Fibroblast of lung (primary cell): ENCODE data around the gene HRAS. TPM values are rescaled to one million over a fixed set of nuclear protein-coding genes. Genes with fewer than 3 reads are reported as not detected.
A peak's percentile ranks its signal among the peaks of the same experiment; 100 is the strongest.

Experiments used
- DNase-seq, 2 donors: peaks; one replicate each; pipeline versions ENCODE4 v3.0.0 to v3.0.0-alpha.2; 2010; ENCODE audit warnings: low read depth in 2 of 2
- H2AFZ ChIP-seq: 2 replicates; pipeline ENCODE4 v1.5.1; 2012; ENCODE audit warnings: low read length, control low read depth, inconsistent platforms
- H3K27ac ChIP-seq: 2 replicates; pipeline ENCODE4 v1.5.1; 2011; ENCODE audit warnings: low read length, control low read depth; ENCODE audit not compliant: insufficient read depth
- H3K27me3 ChIP-seq: 2 replicates; pipeline ENCODE4 v1.5.1; 2011; ENCODE audit warnings: mild to moderate bottlenecking, low read length; ENCODE audit not compliant: control insufficient read depth, insufficient read depth
- H3K36me3 ChIP-seq: 2 replicates; pipeline ENCODE4 v1.5.1; 2011; ENCODE audit warnings: low read length; ENCODE audit not compliant: control insufficient read depth, insufficient read depth
- H3K4me1 ChIP-seq: 2 replicates; pipeline ENCODE4 v1.5.1; 2011; ENCODE audit warnings: low read length; ENCODE audit not compliant: control insufficient read depth, insufficient read depth; ENCODE audit errors: extremely low read depth
- H3K4me2 ChIP-seq: 2 replicates; pipeline ENCODE4 v1.5.1; 2011; ENCODE audit warnings: low read length, control low read depth; ENCODE audit not compliant: insufficient read depth; ENCODE audit errors: extremely low read depth
- H3K4me3 ChIP-seq, 4 experiments: fragments of 200-600 bp in 1 of 4; sonication (generic) in 1 of 4; replicated peaks in 1 of 4; 2 replicates each; pipeline ENCODE4 v1.5.1; 2011 to 2016; ENCODE audit warnings: low read length in 4 of 4, low read depth in 3 of 4, mild to moderate bottlenecking in 3 of 4, control low read depth in 2 of 4, inconsistent platforms in 1 of 4, mixed read lengths in 1 of 4; ENCODE audit not compliant: insufficient read depth in 1 of 4; ENCODE audit errors: control extremely low read depth in 1 of 4
- H3K79me2 ChIP-seq: 2 replicates; pipeline ENCODE4 v1.5.1; 2012; ENCODE audit warnings: mild to moderate bottlenecking, low read length, inconsistent platforms; ENCODE audit not compliant: control insufficient read depth, insufficient read depth
- H3K9ac ChIP-seq: 2 replicates; pipeline ENCODE4 v1.5.1; 2011; ENCODE audit warnings: mild to moderate bottlenecking, low read length, control low read depth; ENCODE audit not compliant: insufficient read depth
- H3K9me3 ChIP-seq: 2 replicates; pipeline ENCODE4 v1.5.1; 2012; ENCODE audit warnings: low read depth, low read length; ENCODE audit not compliant: control insufficient read depth, insufficient read depth
- H4K20me1 ChIP-seq: 2 replicates; pipeline ENCODE4 v1.5.1; 2011; ENCODE audit warnings: low read length; ENCODE audit not compliant: control insufficient read depth, insufficient read depth; ENCODE audit errors: extremely low read depth
- CTCF ChIP-seq, 2 donors: IDR thresholded peaks in 1 of 2; conservative IDR thresholded peaks in 1 of 2; 1 replicate in 1 of 2; 2 replicates in 1 of 2; pipeline ENCODE4 v1.5.1; 2011 to 2012; ENCODE audit warnings: low read length in 2 of 2, control low read depth in 1 of 2, inconsistent platforms in 1 of 2, low read depth in 1 of 2, mild to moderate bottlenecking in 1 of 2
- EZH2 ChIP-seq: IDR thresholded peaks from 2 replicates; pipeline ENCODE4 v1.5.1; 2012; ENCODE audit warnings: low read length, control low read depth, mild to moderate bottlenecking; ENCODE audit errors: missing control alignments
- polyA plus RNA-seq, 2 donors: library from polyadenylated mRNA; depleted of rRNA in 1 of 2; stranded (reverse) in 1 of 2; unstranded in 1 of 2; fragments of >200 nt; gene quantifications; 2 replicates each; pipeline ENCODE4 v1.2.1, GENCODE V29; 2011 to 2012; ENCODE audit warnings: missing spikeins in 1 of 2
- total RNA-seq: library from RNA; depleted of rRNA; stranded (reverse); fragments of >200 nt; gene quantifications from 2 replicates; pipeline ENCODE4 v1.2.1, GENCODE V29; 2014

The HRAS gene
- total and polyA plus RNA-seq, 2 donors (not counting 1 experiment from before 2014, with no cell fraction given), result 51.7 to 58.5 TPM

GRCh38 chr11:573146-573759 is 37.9 kb upstream of the HRAS start:
- H3K9me3 ChIP-seq, result no peaks in the 10 kb centered on the region
- peaks cover 2% of the 10 kb centered on the region for H3K4me1 ChIP-seq
- DNase-seq, result no peak
- H4K20me1 ChIP-seq, result no peaks in the 10 kb centered on the region
- no peak overlapping the region for H3K27ac ChIP-seq
- H3K27me3 ChIP-seq, result no peaks in the 10 kb centered on the region
- H2AFZ ChIP-seq, result no peak overlapping the region
- no peak overlapping the region for H3K9ac ChIP-seq
- no peak for TF ChIP-seq EZH2
- no peak for TF ChIP-seq CTCF (conservative IDR thresholded peaks at IDR 0.05 in 1 of 2, IDR thresholded peaks at IDR 0.05 in 1 of 2; ENCODE audit: low read depth in 1 of 2, low read length in 2 of 2)
- peaks cover 16% of the 10 kb centered on the region for H3K79me2 ChIP-seq
- no peak overlapping the region for H3K4me2 ChIP-seq
- no peak overlapping the region for H3K4me3 ChIP-seq
- no peaks in the 10 kb centered on the region for H3K36me3 ChIP-seq

GRCh38 chr11:571802-572185 is 36.4 kb upstream of the HRAS start:
- Histone ChIP-seq H3K4me3 (no peak overlapping the region), H3K79me2 (peaks cover 5% of the 10 kb centered on the region), H3K27ac (no peak overlapping the region), H3K27me3 (no peaks in the 10 kb centered on the region), H2AFZ (no peak overlapping the region), H3K9me3 (no peaks in the 10 kb centered on the region), H3K9ac (no peak overlapping the region), H3K36me3 (no peaks in the 10 kb centered on the region), H3K4me2 (no peak overlapping the region), H3K4me1 (peaks cover 2% of the 10 kb centered on the region), H4K20me1 (no peaks in the 10 kb centered on the region)
- no peak for TF ChIP-seq EZH2
- TF ChIP-seq CTCF (conservative IDR thresholded peaks at IDR 0.05 in 1 of 2, IDR thresholded peaks at IDR 0.05 in 1 of 2; ENCODE audit: low read depth in 1 of 2, low read length in 2 of 2), result no peak
- DNase-seq, result no peak

GRCh38 chr11:569158-569885 is 33.9 kb upstream of the HRAS start:
- H3K36me3 ChIP-seq, result no peaks in the 10 kb centered on the region
- H3K79me2 ChIP-seq, result peaks cover 4% of the 10 kb centered on the region
- no peak for DNase-seq
- H3K4me3 ChIP-seq, result peak overlapping the region; percentile 51 to 65 (median 54)
- peaks cover 2% of the 10 kb centered on the region for H3K4me1 ChIP-seq
- H3K27ac ChIP-seq, result peak overlapping the region; percentile 57
- H3K4me2 ChIP-seq, result peak overlapping the region; percentile 49
- peak overlapping the region; percentile 76 for H3K9ac ChIP-seq
- H3K9me3 ChIP-seq, result no peaks in the 10 kb centered on the region
- H3K27me3 ChIP-seq, result no peaks in the 10 kb centered on the region
- H4K20me1 ChIP-seq, result no peaks in the 10 kb centered on the region
- TF ChIP-seq CTCF (conservative IDR thresholded peaks at IDR 0.05 in 1 of 2, IDR thresholded peaks at IDR 0.05 in 1 of 2; ENCODE audit: low read depth in 1 of 2, low read length in 2 of 2) (no peak), EZH2 (no peak)
- H2AFZ ChIP-seq, result no peak overlapping the region
